22Rv1 (cell line): ENCODE measurements around the gene PFKFB1.

Source experiments
- H3K27ac ChIP-seq: fragments of 450-650 bp; 2 replicates; pipeline ENCODE4 v1.5.1; 2017
- CTCF ChIP-seq: fragments of 450-650 bp; IDR thresholded peaks from 2 replicates; pipeline ENCODE4 v1.5.1; 2017; ENCODE audit warnings: mild to moderate bottlenecking
- ZFX ChIP-seq: fragments of 450-650 bp; IDR thresholded peaks from 2 replicates; pipeline ENCODE4 v1.6.1; 2017; ENCODE audit warnings: antibody characterized with exemption, borderline replicate concordance

PFKFB1 gene

DNA sequence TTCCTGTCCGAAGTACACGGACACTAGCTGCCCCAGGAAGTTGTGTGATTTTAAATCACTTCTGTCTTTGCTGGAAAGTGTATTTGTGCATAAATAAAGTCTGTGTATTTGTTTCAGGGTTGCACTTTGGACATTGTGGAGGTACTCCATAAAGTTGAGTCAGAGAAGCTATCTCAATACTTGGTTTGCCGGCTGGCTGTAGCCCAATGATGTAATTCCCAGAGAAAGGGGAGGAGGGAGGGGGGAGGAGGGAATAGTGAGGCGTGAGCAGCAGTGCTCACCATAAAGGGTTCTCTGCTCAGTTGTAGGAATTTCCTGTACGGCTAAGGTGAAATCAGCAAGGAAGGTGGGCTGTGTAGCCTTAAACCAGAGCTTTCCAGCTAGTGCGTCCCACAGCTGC is 13.7 kb upstream of the PFKFB1 start:
- no peak overlapping the region for H3K27ac ChIP-seq
- TF ChIP-seq ZFX (no peak), CTCF (no peak)

DNA sequence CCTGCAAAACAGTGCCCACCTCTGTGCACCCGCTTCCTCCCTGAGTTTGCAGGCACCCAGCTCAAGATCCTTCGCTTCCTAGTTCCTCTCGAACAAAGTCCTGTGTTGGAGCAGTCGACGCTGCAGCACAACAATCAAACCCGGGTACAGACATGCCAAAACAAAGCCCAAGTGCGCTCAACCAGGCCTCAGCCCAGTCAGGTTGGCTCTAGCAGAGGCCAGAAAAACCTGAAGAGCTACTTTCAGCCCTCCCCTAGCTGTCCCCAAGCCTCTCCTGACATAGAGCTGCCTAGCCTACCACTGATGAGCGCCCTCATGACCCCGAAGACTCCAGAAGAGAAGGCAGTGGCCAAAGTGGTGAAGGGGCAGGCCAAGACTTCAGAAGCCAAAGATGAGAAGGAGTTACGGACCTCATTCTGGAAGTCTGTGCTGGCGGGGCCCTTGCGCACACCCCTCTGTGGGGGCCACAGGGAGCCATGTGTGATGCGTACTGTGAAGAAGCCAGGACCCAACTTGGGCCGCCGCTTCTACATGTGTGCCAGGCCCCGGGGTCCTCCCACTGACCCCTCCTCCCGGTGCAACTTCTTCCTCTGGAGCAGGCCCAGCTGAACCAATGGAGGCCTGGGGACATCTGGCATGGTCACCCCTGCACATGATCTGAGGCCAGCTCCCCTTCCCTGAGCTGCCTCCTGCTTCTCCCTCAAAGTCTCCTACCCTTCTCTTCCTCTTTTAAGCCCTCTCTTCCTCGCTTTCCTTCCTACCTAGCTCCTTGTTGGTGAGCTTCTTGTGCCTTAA is 13.0 kb upstream of the PFKFB1 start:
- TF ChIP-seq ZFX (no peak), CTCF (no peak)
- no peak overlapping the region for H3K27ac ChIP-seq

- TF ChIP-seq ZFX, result no peak
- no peak overlapping the region for H3K27ac ChIP-seq
Observed at GRCh38 chrX:55005256-55005655, 11.3 kb upstream of the PFKFB1 start.

GRCh38 chrX:55004231-55004630 is 10.2 kb upstream of the PFKFB1 start:
- no peak overlapping the region for H3K27ac ChIP-seq
- TF ChIP-seq CTCF (no peak), ZFX (no peak)

GRCh38 chrX:54999717-55000598 is 6.0 kb upstream of the PFKFB1 start, which contains the start of gene APEX2:
TSS of gene APEX2 (plus strand) at chrX:55000363. CDS start at chrX:55000423, 60 bp downstream.
- H3K27ac ChIP-seq, result peak within 1 kb of the TSS; percentile 87
- TF ChIP-seq ZFX (no peak), CTCF (no peak)

DNA sequence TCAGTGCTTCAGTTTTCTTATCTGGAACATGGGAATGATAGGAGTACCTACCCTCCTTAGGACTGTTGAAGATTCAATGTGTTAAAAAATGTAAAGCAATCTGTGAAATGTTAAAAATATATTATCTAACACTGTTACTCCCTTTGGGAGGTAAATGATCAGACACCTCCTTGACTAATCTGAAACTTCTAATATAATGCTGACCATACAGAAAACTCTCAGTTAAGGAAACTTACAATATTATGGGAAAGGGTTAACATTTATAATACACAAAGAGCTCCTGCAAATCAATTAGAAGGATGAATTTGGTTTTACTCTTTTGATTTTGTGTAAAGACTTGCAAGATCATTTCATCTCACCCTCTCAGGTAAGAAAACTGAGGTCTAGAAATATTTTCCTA is 1.6 kb upstream of the PFKFB1 start:
- no peak overlapping the region for H3K27ac ChIP-seq
- TF ChIP-seq CTCF (no peak), ZFX (no peak)

GRCh38 chrX:54994668-54995351 is 822 bp upstream of the PFKFB1 start:
- TF ChIP-seq ZFX, result no peak
- no peak for TF ChIP-seq CTCF
- H3K27ac ChIP-seq, result peak overlapping the region; percentile 35; the same call in 1 of the 2 replicates
